M059J (cell line): ENCODE measurements around the gene ALX3. TPM values are rescaled to one million over a fixed set of nuclear protein-coding genes. Genes with fewer than 3 reads are reported as not detected.
"Not testable (repeated sequence)": the region's sequence is repeated elsewhere in the genome, so short reads cannot be mapped to it uniquely, and the experiment has no call there.

Experiments used
- DNase-seq: peaks from one replicate; pipeline ENCODE4 v3.0.0-alpha.2; 2012; ENCODE audit warnings: low read depth
- total RNA-seq: library from RNA; depleted of rRNA; stranded (reverse); fragments of >200 nt; shearing (Covaris generic); gene quantifications from 2 replicates; pipeline ENCODE4 v1.2.3, GENCODE V29; 2014

The ALX3 gene
- total RNA-seq, 1 experiment from 2014 or later: not detected

DNA sequence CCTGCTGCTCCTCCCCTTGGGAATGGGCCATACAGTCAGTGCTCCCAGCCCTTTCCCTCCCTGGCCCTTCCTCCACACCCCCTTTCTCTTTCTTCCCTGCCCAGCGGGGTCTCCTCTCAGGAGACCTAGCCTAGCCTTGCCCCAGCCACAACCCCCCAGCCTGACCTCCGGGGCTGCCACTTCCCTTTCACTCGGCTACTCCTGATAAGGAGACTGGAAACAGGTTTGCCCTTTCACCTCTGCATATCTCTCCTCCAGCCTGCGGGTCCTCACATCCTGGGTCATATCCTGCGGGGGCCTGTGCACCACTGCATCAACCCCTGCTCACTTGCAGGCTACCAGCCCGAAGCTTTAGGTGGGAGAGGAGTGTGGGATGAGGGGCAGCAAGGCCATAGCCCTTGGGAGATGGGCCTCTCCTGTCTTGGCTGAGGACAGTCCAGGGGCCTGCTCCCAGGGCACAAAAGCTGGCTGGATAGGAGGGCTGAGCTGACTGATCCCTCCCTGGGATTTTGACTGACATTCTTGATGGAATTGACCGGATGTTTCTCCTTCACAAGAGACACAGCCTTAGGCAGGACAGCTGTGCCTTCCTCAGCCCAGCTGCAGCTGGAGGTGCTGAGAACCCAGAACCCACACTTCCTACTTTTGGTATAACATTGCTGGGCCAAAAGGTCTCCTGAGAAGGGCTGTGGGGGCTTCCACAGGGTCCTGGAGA, 19.2 kb upstream of the ALX3 start:
- no peak for DNase-seq

DNA sequence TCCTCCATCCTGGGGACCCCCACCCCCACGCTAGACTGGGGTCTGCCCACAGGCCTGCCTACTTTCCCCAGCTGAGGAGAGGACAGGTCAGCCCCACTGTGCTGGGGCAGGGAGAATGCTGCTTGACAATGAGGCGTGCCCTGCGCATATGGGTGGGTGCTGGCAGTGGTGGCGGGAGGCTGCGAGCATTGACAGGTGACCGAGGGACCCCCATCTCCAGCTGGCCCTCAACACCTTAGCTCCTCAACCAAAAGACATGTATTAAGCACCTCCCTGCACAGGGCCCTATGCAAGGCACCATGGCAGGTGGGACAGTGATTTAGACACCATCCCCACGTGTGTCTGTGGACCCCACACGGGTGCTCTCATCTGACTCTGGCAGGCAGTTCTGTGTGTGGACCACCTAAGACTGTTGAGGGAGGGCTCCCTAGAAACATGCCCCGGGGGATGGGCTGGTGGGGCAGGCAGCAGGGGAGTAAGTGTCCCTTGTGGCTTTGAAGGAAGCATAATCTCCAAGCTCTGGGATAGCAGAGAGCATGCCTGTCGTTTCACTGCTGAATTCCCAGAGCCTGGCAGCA, 18.4 kb upstream of the ALX3 start:
- DNase-seq: no peak

DNA sequence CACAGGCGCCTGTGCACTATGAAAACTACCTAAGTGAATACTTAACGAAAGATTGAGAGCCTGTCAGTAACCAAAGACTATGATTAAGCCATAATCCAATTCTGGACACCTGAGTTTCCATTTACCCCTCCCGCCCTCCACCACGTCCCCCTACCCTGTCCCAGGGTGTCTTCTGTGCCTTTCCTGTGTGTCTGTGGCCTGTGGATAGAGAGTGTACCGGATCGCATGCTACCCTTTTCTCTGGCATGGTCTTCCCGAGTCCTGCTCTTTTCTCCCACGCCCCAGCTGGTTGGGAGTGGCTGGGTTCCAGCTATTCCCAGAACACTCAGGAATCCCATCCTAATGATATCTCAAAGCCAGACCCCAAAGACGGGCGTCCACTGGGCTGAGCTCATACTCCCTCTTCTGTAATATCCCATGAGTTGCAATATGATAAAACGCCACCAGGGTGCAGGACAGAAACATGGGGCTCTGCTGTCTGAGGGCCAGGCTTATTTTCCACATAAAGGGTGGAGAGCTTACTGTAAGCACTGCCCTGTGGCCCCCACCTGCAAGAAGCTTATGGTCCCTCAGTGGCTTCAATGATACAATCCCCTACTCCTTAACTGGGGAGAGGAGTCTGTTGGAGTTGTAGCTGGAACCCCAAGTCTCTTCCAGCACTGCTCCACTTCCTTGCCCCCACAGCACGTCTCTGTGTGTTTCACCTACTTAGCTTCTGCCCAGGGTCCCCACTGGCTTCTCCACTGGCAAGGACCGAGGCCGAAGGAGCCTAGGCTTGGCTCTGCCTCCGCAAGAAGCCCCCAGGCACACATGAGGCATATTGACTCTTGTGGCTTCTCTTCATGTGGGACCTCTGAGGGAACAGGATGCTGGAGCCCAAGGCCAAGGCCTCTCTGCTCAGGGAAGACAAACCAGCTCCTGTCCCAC, 17.6 kb upstream of the ALX3 start:
- DNase-seq: peak; percentile 65

DNA sequence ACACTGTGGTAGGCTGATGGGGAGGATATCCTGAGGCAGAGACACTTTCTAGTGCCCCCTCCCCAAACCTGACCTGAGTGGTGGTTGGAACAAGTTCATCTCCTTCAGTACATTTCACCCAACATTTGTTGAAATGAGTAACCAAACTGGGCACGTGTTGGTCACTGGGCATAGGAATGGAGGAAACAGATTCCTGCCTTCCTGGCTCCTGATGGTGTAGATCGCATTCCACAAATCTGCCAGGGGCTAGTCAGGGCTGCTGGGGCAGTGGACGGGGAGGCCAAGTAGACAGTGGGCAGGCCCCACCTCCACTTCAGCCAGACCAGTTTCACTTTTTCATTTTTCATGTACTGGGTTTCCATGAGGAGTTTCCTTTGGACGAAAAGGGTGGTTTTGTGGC, 16.5 kb upstream of the ALX3 start:
- peak; percentile 51 for DNase-seq

DNA sequence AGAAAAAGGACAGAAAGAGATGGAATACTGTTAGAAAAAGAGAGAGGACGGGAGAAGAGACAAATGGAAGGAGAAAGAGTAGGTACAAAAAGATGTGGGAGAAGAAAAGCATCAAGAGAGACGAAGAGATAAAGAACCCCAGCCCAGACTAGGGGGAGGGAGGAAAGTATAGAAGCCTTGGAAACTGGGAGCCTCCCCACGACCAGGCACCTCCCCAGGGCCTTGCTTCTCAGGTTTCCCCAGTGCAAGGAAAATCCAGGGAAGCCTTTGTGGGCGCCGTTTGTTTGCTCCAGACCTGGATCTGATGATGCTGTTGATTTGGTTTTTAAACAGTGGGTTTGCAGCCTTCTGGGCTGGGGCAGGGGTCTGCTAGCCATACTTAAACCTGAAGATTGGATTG, 15.2 kb upstream of the ALX3 start:
- no peak for DNase-seq

DNA sequence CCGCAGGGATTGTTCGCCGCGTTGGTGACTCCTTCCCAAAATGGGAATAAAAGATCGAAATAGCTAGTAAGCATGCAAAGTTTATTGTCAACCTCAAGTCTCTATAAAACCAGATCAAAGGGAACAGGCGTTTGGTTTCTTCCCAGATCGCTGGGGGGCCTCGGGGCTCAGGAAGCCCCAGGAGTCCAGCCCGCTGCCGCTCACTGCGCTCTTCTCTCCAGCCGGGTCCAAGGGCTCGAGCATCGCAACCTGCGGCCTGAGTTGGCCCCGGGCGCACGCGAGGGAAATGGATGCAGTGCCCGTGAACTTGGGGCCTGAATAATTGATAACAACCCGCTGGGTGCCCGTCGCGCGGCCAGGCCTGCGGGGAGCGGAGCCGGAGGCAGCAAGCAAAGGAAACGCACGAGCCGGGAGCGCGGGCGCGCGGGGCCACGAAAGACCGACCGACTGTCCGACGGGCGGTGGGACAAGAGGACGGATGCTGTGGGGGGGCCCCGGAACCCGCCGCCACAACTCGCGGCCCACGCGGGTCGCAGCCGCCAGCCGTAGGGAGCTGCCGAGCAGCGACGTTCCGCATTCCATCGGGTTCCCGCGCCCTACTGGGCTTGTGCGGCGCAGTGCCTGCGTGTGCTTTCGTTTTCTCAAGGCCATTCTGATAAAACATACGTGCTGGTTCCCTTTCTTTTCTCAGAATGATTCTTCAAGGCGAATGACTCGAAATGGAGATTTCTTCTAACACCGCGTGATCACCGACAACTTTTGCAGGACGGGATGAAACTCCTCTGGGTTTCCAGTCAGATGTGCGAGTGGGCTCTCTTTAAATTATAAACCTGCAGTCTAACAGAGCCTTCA, 14.0 kb upstream of the ALX3 start:
- DNase-seq: peak; percentile 54

DNA sequence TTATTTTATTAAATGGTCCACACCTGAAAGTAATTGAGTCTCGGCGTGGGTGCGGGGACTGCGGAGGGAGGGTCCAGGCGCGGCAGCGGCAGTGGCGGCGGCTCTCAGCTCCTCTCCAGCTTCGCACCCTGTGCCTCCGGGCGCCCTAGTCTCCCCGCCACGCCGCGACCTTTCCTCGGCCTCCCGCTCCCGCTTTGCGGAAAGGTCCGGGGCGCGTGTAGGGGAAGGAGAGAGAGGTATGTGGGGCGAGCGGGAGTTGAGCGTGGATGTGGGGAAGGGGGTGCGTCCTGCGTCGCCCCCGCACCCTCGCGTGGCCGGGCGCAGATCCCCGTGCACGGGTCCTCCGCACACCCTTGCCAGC, 13.4 kb upstream of the ALX3 start:
- DNase-seq: no peak

DNA sequence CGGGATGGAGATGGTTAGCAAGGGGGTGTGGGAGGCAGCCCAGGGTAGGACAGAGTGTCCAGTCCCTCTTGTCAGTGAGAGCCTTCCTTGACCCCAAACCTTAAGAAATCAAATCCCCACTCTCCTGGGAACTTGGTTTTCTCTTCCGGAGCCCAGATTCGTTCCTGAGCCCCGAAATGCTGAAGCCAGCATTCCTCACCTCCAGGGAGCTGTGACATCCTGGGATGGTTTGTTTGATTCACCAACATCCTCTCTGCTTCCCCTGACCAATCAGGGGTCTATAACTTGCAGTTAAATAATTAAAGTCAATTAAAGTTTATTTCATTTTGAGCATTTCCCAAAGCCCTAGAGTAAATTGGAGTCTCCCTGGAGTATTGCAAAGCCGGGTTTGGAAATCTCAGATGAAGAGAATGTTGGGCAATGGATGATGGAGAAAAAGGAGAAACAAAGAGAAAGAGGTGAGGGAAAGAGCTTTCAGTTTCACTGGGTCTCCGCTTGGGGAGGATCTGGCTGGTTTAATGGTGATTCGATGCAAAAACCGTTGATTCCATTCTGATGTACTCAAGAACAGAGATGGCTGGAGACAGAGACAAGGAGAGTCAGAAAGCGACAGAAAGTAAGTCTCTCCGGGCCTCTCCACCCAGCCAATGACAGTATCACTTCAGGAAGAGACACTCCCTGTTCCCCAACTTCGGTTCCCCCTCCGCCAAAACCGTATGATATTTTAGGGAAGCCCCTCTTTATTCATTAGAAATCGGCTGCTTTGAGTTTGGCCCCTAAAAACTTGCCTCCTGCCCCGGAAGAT, 12.8 kb upstream of the ALX3 start:
- DNase-seq: no peak

DNA sequence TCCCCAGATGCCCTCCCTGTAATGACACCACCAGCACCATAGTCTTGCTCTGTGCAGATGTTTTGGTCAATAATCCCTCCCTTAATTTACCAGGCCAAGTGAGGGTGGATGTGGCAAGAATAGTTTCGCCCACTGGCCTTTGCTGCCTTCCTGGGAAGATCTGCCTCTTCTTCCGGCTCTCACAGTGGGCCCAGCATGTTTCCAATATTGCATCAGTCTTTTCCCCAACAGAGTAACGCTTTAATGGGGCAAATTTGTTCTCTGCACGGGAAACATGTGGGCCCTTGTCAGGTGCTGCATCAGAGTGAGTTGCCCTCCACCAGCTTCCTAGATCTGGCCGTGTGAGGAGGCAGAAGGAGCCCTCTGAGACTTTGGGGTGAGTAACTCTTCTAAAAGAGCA, 12.0 kb upstream of the ALX3 start:
- DNase-seq: no peak

DNA sequence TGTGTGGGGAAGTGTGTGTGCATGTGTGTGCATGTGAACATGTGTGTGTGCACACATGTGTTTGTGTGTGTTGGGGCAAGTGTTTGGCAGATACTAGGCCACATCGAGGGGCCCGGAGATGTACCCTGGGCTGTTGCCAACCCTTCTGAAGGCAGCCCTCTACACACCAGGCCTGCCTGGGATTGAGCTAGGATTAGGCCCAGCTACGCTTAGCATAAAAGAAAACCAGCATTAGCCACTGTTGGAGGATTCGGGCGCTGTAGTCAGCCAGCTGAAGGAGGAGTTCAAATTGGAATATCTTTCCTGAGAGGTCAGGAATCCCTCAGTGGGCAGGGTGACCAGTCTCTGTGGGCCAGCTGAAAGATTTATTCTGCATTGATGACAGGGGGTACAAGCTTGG, 10.6 kb upstream of the ALX3 start:
- DNase-seq: no peak

DNA sequence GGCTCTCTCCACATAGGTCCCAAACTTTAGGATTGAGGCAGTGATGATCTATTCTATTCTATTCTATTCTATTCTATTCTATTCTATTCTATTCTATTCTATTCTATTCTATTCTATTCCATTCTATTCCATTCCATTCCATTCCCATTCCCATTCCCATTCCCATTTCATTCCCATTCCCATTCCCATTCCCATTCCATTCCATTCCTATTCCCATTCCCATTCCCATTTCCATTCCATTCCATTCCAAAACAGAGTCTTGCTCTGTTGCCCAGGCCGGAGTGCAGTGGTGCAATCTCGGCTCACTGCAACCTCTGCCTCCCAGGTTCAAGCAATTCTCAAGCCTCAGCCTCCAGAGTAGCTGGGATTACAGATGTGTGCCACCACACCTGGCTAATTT, 9.5 kb upstream of the ALX3 start:
- not testable (repeated sequence) for DNase-seq

DNA sequence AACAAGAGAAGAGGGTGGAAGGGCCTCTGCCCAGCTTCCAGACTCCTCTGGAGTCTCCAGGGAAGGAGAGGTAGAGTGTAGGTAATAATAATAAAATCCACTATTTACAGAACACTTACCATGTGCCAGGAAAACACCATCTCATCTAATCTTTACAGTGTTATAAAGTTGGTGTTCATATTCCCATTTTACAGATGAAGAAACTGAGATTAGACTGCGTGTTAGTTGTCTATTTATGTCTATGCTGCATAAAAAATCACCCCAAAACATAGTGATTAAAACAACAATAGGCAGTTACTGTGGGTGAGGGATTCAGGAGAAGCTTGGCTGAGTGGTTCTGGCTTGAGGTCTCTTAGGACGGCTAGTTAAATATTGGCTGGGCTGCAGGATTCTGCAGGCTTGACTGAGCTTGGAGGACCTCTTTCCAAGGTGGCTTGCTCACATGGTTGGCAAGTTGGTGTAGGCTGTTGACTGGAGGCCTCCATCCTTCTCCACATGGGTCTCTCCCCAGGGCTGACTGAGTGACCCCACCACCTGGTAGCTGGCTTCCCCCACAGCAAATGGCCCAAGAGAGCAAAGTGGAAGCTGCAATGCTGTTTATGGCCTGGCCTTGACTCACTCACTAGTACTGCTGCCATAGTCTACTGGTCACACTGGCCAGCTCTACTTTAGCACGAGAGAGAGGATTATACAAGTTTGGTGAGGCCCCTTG, 6.5 kb upstream of the ALX3 start:
- no peak for DNase-seq

DNA sequence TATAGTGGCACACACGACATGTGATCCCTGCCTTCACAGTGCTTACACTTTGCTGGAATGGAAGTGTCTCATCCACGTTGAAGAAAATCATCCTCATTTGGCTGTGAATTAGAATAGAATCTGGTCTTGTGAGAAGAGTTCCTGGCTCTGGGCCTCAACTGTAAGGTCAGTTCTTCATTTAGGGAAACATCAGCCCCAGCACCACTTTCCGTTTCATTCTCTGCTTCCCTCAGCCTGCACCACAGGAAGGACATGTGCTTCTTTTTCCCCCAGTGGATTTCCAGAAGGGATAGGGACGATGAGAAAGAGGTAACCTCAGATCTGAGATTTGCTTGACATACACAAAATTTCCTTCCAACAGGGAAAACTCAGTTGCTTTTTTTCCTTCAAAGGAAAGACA, 3.7 kb upstream of the ALX3 start:
- no peak for DNase-seq

DNA sequence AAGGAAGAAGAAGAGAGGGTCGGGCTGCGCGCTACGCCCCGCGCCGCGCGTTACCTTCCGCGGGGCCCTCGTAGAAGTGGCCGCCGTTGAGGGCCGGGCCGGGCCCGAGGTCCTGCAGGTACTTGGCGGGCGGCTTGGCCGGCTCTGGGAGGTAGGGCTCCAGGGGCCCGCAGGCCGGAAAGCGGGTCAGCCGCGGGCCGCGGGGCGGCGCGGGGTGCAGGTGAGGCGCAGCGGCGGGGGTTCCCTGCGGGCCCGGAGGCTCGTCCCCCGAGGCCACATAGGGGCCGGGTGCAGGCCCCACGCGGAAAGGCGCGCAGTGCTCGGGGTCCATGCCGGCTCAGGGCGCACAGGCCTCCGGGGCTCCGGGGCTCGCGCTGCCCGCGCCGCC, 196 bp downstream of the ALX3 start:
- DNase-seq: no peak

DNA sequence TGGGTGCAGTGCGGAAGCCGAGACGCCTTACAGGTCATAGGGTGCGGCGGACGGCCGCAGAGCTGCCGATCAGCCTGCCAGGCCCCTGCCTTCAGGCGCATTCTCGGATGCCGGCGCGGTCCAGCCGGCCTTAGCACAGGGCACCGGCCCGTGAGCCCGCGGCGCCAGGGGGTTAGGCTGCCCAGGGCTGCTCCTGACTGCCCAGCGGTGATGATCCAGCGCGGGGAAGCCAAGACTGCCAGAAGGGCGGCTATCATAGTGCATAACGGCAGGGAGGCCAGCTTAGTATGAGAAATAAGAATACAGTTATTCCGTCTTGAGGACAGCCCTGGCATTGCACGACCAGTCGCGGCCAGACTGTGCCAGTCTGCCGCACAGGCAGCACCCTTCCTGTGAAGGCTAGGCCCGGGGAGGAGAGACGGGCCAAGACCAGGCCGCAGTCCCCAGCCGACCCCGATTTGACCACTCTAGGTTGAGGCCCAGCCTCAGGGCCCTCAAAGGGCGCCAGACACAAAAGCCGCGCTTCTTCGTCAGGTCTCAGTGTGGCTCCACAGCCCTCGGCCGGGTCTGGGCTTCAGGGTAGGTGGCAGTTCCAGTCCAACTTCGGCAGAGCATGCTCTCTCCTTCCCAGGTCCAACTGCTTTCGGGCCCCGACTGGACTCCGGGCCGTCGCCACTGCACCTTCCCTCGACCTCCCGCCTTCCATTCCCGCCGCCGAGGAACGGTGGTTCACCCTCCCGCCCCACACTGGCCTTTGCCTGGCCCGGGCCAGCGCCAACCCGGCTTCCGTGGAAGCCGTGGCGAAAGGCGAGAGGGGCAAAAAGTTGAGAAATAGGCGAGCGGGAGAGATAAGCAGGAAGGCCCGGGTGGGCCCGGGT, 829 bp downstream of the ALX3 start:
- no peak for DNase-seq

DNA sequence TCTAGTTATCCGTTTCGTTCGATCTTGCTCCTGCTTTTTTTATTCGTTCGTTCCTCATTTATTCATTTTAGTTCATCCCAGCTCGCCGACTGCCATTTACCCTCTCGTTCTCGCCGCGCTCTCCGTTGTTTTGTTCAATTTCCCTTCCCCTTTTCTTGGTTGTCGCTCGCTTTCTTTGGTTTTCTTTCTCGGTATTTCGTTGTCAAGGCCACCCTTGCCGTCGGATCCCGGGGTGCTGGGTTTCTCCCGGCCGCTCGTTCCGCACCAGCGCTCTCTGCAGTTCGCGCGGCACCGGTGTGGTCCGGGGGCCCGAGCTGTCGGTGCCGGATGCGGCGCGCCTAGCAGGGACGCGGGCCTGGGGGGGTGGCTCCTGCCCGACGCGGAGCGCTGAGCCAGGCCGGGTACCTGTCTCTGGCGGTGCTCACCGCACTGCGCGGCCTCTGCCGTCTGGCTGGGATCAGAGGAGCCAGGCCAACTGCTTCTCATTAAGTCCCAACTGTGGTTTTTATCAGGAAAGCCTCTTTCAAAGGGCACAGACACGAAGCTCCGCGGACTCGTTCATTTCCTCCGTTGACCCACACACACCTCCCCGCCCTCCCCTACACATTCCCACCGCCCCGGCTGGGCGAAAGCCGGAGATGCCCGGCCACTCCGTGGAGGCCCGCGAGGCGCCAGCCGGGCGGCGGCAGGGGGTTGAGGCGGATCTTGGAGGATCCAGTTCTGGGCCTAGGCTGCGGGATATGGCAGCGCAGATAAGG, 1.6 kb downstream of the ALX3 start:
- no peak for DNase-seq

DNA sequence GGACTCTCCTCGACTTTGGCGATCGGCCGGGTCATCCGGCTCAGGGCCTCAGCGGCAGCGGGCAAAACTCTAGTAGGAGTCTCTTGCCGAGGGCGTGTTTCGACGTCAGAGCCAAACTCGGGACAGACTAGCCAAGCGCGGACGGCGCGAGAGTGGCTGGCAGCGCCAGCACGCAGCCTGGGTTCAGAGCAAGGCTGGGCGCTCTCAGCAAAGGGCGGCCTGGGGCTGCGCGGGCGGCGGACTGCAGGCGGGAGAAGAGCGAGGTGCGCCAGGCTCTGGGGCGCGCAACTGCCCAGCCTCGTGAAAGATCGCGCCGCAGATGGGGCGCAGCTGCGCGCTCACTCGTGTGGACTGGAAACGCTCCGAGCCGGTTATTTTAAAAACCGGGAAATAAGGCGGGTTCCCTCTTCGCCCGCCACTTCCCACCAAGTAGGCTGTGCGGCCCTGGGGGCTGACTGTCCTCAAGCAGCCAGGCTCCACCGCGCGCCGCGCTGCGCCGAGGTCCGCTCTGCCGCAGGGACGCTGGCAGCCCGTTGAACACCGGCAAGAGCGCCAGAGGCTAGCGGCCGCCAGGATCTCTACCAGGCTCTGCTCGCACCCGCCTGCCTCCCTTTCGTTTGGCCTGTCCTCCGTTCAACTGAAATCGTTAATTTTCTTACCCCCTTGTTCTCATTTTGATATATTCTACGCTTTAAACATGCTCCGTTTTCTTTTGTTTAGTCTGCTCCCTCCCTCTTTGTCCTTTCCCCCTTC, 2.4 kb downstream of the ALX3 start:
- no peak for DNase-seq

DNA sequence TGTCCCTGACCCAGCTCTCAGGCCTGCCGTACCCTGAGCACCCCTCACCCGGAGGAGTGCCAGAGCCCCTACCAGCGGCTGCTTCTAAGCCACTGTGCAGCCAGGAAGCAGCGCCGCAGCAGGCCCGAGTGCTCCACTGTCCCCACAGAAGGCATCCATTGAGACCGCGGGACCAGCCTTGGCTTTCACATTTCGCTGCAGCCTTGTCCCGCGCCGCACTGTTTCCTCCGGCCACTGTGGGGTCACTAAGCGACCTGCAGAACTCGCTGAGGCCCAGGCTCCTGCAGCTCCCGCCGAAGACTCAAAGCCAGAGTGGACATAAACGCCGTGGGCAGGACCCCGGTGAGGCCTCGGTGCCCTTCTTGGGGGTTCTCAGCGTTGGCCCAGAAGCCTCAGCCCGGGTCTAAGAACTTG, 3.0 kb downstream of the ALX3 start:
- no peak for DNase-seq
